Psoas muscle (tissue), 8 donors: ENCODE data around the gene NTRK3. TPM values are rescaled to one million over a fixed set of nuclear protein-coding genes. Genes with fewer than 3 reads are reported as not detected.

Experiments
- ATAC-seq, 4 donors: fragments of 200-7000 bp; cut with Tn5 transposase; one replicate each; pipeline ENCODE4 v1.9.1; 2020; ENCODE audit warnings: moderate library complexity in 3 of 4, mild to moderate bottlenecking in 2 of 4
- DNase-seq, 2 donors: peaks; one replicate each; pipeline ENCODE4 v3.0.0-alpha.2; 2020
- H3K27ac ChIP-seq: fragments of 200-600 bp; one replicate; pipeline ENCODE4 v1.8.0; 2022
- H3K27me3 ChIP-seq, 3 donors: fragments of 200-600 bp in 1 of 3; one replicate each; pipeline versions ENCODE4 v1.6.1 to v1.8.0; 2013 to 2022; ENCODE audit warnings: low read length in 2 of 3, mild to moderate bottlenecking in 2 of 3, moderate library complexity in 1 of 3; ENCODE audit not compliant: insufficient read depth in 3 of 3
- H3K36me3 ChIP-seq, 2 donors: fragments of 200-600 bp in 1 of 2; one replicate each; pipeline versions ENCODE4 v1.6.1 to v1.8.0; 2013 to 2022; ENCODE audit warnings: low read depth in 1 of 2, mild to moderate bottlenecking in 1 of 2, moderate library complexity in 1 of 2; ENCODE audit not compliant: insufficient read depth in 1 of 2
- H3K4me1 ChIP-seq: fragments of 200-600 bp; one replicate; pipeline ENCODE4 v1.8.0; 2022
- H3K4me3 ChIP-seq: fragments of 200-600 bp; one replicate; pipeline ENCODE4 v1.8.0; 2022; ENCODE audit warnings: mild to moderate bottlenecking
- H3K9me3 ChIP-seq: fragments of 200-600 bp; one replicate; pipeline ENCODE4 v1.8.0; 2022
- WGBS, 3 donors: extraction: QIAGEN DNeasy Blood & Tissue Kit; methylation state at CpG; one replicate each; pipeline versions ENCODE4 v1.1.6 to v1.1.7; 2013; 5-methylcytosine and 5-hydroxymethylcytosine counted together
- intact Hi-C, 2 donors: fragments of 100-400 bp; cut with DNase I; formaldehyde crosslinking; loops; one replicate each; pipeline versions ENCODE4 v1.11.0 to v1.14.2; 2022
- polyA plus RNA-seq, 3 donors: library from polyadenylated mRNA; stranded (reverse); fragments of 200-250 nt; gene quantifications; one replicate each; pipeline ENCODE4 v1.2.3, GENCODE V29; 2013
- total RNA-seq, 4 donors: library from RNA; stranded (reverse); fragmentation: NEBNext Ultra II Directional in 2 of 4; extraction: Animal tissue kit (Norgen Biotek cat#: 25700) in 2 of 4; gene quantifications; one replicate each; pipeline versions ENCODE4 v1.2.1 to v1.2.4, GENCODE V29; 2021 to 2023
- TF ChIP-seq, protein P1 (sequence below): fragments of 200-600 bp; IDR thresholded peaks from one replicate; pipeline ENCODE4 v1.8.0; 2022; ENCODE audit warnings: antibody characterized with exemption
- donor health status: healthy with polysubstance abuse.
- donor health status: DM: no; HTN: no; CAD: no; lungs with moderate emphysema.
- donor health status: Bipolar disorder and iron deficiency.
- donor health status: healthy.
- donor health status: DM: yes; HTN: yes; CAD: no.
- donor health status: DM: no; HTN: no; CAD: no.
- donor health status: DM: no; HTN: no; CAD: no.
- donor health status: DM: yes; HTN: yes; CAD: no.

NTRK3 gene
- total and polyA plus RNA-seq, 7 donors: 0.17 to 1.7 (median 0.57) TPM

GRCh38 chr15:88003541-88004327 is 252.8 kb downstream of the NTRK3 start:
- Histone ChIP-seq H3K4me1 (peaks cover 9% of the 10 kb centered on the region), H3K9me3 (no peaks in the 10 kb centered on the region), H3K27me3 (no peaks in the 10 kb centered on the region), H3K4me3 (no peak overlapping the region), H3K36me3 (no peaks in the 10 kb centered on the region), H3K27ac (no peak overlapping the region)
- 88 to 93% (median 93%) methylated on average over 2 of the region's 2 CpGs for WGBS, 3 donors
- ATAC-seq (no peak), DNase-seq (no peak)
- TF ChIP-seq, protein P1, sequence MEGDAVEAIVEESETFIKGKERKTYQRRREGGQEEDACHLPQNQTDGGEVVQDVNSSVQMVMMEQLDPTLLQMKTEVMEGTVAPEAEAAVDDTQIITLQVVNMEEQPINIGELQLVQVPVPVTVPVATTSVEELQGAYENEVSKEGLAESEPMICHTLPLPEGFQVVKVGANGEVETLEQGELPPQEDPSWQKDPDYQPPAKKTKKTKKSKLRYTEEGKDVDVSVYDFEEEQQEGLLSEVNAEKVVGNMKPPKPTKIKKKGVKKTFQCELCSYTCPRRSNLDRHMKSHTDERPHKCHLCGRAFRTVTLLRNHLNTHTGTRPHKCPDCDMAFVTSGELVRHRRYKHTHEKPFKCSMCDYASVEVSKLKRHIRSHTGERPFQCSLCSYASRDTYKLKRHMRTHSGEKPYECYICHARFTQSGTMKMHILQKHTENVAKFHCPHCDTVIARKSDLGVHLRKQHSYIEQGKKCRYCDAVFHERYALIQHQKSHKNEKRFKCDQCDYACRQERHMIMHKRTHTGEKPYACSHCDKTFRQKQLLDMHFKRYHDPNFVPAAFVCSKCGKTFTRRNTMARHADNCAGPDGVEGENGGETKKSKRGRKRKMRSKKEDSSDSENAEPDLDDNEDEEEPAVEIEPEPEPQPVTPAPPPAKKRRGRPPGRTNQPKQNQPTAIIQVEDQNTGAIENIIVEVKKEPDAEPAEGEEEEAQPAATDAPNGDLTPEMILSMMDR: no peak
- intact Hi-C loops: loop anchor here in 1 of 2 donors (10.0 kb wide), 1 partner anchor 81 kb away; no protein-coding TSS in a partner anchor

DNA sequence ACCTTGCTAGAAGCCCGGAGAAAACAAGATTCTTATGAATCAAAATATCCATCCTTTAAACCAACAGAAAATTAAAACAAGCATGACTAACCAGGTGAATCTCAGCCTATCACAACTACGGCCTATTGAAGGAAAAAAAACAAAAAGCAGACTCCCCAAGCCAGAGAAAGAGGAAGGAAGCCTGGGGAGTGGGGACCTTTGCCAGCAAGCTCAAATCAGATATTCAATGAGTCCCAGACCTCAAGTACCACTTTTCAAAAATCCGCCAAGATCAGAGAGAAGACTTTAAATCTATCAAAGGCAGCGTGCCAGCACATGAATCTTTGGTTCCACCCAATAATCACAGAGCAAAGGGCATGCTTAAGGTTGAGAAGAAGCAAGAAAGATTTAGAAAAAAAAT is 253.8 kb downstream of the NTRK3 start:
- H3K27ac ChIP-seq: no peak overlapping the region
- no peaks in the 10 kb centered on the region for H3K9me3 ChIP-seq
- H3K4me1 ChIP-seq: peaks cover 9% of the 10 kb centered on the region
- ATAC-seq (no peak), DNase-seq (no peak)
- TF ChIP-seq, protein P1: no peak
- H3K27me3 ChIP-seq: no peaks in the 10 kb centered on the region
- no peak overlapping the region for H3K4me3 ChIP-seq
- intact Hi-C loops: loop anchor here in 1 of 2 donors (10.0 kb wide), 1 partner anchor 82 kb away; no protein-coding TSS in a partner anchor
- no peaks in the 10 kb centered on the region for H3K36me3 ChIP-seq
- WGBS, 3 donors: 66 to 71% (median 68%) methylated on average over 4 of the region's 4 CpGs

DNA sequence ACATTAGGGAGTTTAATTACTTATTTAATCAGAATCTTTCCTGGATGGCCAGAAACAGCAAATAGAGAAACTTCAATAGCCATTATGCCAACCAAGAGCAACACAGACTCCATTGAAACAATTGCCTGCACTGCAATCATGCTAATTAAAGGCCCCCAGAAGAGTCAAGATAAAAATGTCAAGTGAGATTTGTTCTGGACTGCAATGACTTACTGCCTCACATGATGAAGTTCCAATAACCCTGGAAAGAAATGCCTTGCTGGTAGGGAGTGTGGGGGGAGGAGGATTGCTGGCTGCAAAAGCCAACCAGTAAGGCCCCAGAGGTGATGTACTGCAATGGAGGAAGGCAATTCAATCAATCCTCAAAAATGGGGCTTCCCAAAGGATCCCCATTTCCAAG is 257.9 kb downstream of the NTRK3 start:
- Histone ChIP-seq H3K9me3 (no peaks in the 10 kb centered on the region), H3K4me1 (no peaks in the 10 kb centered on the region), H3K27ac (no peak overlapping the region), H3K27me3 (no peaks in the 10 kb centered on the region), H3K36me3 (no peaks in the 10 kb centered on the region), H3K4me3 (no peak overlapping the region)
- intact Hi-C loops: no loop called here
- ATAC-seq: no peak
- DNase-seq: no peak
- TF ChIP-seq, protein P1: no peak

DNA sequence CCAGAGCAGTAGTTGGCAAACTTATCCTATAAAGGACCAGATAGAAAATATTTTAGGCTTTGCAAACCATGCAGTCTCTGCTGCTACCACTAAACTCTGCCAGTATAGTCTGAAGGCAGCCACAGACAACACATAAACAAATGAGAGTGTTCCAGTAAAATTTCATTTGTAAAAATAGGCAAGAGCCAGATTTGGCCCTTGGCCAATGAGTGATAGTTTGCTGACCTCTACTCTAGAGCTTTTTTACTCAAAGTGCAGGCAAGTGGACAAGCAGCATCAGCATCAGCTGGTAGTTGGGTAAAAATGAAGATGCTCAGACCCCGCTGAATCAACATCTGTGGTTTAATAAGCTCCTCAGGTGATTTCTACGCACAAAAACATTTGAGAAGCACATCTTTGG is 269.8 kb downstream of the NTRK3 start:
- intact Hi-C loops: loop anchor here in 1 of 2 donors (10.0 kb wide), 1 partner anchor 208 kb away; no protein-coding TSS in a partner anchor
- Histone ChIP-seq H3K27me3 (no peaks in the 10 kb centered on the region), H3K27ac (no peak overlapping the region), H3K4me3 (no peak overlapping the region), H3K36me3 (no peaks in the 10 kb centered on the region), H3K9me3 (no peaks in the 10 kb centered on the region), H3K4me1 (no peaks in the 10 kb centered on the region)
- WGBS, 3 donors: 87 to 97% (median 91%) methylated on average over 2 of the region's 2 CpGs
- TF ChIP-seq, protein P1: no peak
- DNase-seq (no peak), ATAC-seq (no peak)
